KBM-7 (cell line): ENCODE results near the gene AMN1.
"Not testable (repeated sequence)": the region's sequence is repeated elsewhere in the genome, so short reads cannot be mapped to it uniquely, and the experiment has no call there.

Source experiments
- DNase-seq: peaks from one replicate; pipeline ENCODE4 v3.0.0-alpha.2; 2015
- in situ Hi-C: fragments of 300-500 bp; cut with MboI; formaldehyde crosslinking; loops from 2 replicates; pipeline ENCODE4 v1.14.3; 2020; ENCODE audit warnings: low sequenced_read_pairs, low pct_unique_long_range_greater_than_20kb, mixed read lengths

Gene AMN1

DNA sequence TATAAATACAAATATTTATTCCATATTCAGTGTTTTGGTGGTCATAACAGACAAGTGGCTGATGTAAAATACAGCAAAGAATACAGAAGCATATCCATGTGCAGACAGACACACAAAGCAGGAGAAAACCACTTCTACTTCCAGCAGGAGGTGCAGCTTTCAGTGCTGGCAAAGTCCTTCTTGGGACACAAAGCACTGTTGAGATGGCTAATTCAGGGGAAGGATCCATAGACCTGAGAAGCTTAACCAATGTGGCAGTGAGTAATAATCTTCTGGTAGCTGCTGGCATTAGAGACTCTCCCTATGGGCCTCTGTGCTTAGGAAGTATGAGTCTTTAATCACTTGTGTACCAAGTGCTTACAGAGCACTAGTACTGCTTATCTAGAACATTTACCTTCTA is 26.8 kb downstream of the AMN1 start:
- in situ Hi-C loops: no loop called here
- DNase-seq: peak; percentile 19

DNA sequence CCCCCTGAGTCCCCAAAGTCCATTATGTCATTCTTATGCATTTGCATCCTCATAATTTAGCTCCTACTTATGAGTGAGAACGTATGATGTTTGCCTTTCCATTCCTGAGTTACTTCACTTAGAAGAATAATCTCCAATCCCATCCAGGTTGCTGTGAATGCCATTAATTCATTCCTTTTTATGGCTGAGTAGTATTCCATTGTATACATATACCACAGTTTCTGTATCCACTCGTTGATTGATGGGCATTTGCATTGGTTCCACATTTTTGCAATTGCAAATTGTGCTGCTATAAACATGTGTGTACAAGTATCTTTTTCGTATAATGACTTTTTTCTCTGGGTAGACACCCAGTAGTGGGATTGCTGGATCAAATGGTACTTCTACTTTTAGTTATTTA is 38.9 kb downstream of the AMN1 start:
- DNase-seq: not testable (repeated sequence)
- in situ Hi-C loops: loop anchor here (25.0 kb wide), 1 partner anchor 197 kb away; no protein-coding TSS in a partner anchor

DNA sequence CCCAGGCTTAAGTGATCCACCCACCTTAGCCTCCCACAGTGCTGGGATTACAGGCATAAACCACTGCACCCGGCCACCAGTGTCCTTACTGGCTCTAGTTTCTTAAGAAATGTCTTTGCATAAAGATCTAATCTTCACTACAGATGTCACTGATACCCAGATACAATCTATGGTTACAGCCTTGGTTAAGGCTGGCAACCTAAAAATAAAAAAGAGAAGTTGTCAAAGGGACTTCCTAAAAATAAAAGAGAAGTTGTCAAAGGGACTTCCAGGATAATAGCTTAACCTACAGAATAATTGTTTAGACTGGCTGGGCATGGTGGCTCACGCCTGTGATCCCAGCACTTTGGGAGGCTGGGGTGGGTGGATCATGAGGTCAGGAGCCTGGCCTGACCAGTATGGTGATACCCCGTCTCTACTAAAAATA is 41.7 kb downstream of the AMN1 start:
- peak; percentile 98 for DNase-seq
- in situ Hi-C loops: loop anchor here (25.0 kb wide), 1 partner anchor 200 kb away; no protein-coding TSS in a partner anchor

DNA sequence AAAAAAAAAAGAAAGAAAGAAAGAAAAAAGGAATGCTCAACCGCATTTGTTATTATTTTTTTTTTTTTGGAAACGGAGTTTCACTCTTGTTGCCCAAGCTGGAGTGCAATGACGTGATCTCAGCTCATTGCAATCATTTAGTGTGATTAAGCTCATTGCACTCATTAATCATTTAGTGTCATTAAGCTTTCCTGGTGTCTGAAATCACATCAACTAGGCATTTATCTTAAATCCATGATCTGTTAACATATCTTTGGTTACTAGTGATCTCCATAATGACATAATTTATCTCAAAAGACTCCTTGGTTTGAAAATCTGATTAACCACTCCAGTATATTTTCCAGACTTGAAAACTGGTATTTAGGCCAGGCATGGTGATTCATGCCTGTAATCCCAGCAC is 43.0 kb downstream of the AMN1 start:
- DNase-seq: no peak
- in situ Hi-C loops: loop anchor here (25.0 kb wide), 1 partner anchor 202 kb away; no protein-coding TSS in a partner anchor

DNA sequence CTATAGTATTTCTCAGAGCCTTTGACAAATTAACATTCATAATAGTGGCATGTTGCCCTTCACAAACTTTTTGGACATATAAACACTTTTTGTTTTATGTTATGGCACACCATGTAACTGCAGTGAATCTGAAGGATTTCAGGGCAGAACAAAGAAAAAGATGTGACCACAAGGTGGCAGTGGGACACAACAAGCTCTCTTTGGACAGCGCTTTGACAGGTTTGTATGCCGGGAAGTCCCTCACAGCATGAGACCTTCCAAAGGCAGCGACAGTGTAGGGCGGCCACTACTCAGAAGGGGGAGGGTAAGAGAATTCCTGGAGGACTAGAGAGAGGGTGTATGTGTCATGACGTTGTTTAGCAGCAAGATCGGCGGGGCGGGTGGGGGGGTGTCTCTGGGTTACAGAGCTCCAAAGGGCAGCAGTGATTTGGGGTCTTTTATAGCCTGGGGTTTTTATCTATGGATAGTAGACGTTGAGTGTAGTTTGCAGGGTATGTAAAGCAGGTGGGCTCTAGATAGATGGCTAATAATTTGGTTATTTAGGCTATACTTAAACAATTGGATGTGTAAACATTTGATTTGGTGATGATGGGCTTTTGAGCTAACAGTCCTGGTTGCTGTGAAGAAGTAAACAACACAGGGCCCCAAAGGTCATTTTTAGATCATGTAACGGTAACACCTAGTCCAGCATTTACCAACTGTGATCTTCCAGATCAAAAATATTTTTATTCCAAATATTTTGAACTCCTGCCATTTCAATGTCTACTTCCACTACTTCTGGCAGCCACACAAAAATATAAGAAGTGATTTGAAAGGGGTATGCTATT is 46.5 kb downstream of the AMN1 start:
- in situ Hi-C loops: loop anchor here (25.0 kb wide), 1 partner anchor 205 kb away; no protein-coding TSS in a partner anchor
- DNase-seq: peak; percentile 92

DNA sequence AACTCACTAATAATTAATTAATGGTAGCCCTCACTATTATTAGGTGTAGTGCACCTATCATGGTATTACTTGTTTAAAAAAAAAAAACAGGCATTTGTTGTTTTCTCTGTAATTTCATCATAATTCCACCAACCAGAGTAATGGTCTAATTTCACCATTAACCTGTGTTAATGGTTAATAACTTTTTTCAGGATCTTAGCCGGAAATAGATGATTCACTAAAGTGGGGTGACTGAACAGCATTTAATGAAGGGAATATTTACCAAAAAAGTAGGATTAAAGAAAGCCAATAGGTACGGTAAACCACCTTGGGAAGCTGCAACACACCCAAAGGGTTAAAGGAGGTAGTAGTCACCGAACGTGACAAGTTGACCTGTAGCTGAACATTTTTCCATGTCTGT is 56.3 kb downstream of the AMN1 start:
- no peak for DNase-seq
- in situ Hi-C loops: loop anchor here (25.0 kb wide), 1 partner anchor 615 kb away; no protein-coding TSS in a partner anchor

DNA sequence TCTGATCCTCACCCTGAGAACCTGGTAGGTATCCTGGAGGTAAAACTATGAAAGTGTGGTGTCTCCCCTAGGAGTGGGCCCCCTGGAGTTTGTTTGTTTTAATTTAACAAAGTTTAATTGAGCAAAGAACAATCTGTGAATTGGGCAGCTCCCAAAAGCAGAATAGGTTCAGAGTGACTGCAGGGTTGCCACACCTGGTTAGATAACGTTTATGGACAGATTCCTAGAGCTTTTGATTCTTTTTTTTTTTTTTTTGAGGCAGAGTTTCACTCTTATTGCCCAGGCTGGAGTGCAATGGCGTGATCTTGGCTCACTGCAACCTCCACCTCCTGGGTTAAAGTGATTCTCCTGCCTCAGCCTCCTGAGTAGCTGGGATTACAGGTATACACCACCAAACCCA is 59.2 kb downstream of the AMN1 start:
- DNase-seq: not testable (repeated sequence)
- in situ Hi-C loops: loop anchor here (25.0 kb wide), 1 partner anchor 618 kb away; no protein-coding TSS in a partner anchor

DNA sequence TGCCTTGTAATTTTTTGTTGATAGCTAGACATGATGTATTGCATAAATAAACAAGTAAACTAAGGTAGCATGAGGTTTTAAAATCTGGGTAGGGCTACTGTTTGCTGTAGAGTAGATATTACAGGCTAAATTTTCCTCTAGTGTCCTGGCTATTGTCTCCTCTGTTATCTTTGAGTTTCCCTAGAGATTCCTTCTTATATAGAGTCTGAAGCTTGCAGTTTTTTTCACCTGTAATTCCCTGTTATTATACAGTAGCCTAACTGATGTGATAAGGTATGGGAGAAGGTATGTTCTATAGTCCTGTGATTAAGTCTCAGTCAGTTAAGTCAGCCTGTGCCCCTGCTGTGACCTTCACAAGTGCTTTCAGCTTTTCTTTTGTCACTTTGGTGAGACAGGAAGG is 59.8 kb downstream of the AMN1 start:
- DNase-seq: no peak
- in situ Hi-C loops: loop anchor here (25.0 kb wide), 1 partner anchor 618 kb away; no protein-coding TSS in a partner anchor

DNA sequence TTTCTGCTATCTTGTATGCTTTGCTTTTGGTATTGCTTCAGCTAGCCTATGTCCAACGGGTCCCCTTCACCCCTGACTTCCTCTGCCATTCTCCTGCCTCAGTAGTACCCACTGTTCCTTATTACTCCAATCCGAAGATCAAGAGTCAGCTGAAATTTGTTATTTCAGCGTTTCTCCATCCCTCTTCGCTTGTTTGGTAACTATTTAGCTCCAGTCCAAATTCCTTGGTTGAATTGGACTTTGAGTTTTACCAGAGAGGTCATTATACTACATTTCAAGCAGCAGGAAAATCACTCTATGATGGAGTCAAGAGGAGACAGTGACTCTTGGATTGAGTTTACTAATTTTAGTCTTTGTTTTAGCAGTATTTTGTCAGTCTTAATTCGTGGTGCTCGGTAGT is 64.8 kb downstream of the AMN1 start:
- no peak for DNase-seq
- in situ Hi-C loops: loop anchor here (25.0 kb wide), 1 partner anchor 623 kb away; no protein-coding TSS in a partner anchor

DNA sequence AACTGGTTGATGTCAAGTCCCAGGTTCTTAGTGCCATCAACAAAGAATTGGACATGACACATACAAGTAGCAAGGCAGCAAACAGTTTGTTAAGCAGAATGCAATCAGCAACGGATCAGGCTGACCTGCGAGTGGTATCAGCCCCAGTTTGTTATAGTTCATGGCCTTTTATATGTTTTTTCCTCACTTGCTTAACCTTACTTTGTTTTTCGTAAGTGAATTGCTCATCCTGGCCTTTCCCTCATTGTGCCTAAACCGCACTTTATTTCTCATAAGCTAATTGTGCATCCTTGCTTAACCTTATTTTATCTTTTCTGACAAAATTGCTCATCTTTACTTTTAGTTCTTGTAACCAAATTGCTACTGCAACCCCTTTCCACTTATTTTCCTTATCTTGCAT is 65.2 kb downstream of the AMN1 start:
- no peak for DNase-seq
- in situ Hi-C loops: loop anchor here (25.0 kb wide), 1 partner anchor 624 kb away; no protein-coding TSS in a partner anchor

DNA sequence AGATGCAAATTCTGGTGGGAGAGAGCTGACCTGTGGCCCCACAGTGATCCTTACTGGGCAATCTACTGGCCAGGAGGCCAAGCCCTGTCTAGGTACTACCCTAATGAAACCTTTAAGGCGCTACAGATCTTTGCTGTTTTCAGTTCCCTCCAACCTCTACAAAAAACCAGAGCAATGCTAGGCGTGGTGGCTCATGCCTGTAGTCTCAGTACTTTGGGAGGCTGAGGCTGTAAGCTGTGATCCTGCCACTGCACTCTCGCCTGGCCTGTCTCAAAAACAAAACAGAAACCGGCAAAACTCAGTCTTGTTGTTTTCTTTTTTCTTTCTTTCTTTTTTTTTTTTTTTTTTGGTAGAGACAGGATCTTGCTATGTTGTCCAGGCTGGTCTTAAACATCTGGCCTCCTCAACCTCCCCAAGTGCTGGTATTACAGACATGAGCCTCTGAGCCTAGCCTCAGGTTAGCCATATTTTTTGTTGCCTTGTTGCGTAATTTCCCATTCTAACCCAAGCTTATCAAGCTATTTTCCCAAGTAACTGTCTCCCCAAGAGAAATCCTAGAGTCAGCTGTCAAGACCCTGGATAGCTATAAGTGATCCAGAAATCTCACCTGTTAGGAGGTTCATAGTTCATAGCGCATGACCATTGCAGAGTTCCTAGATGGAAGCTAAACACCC is 66.5 kb downstream of the AMN1 start:
- no peak for DNase-seq
- in situ Hi-C loops: loop anchor here (25.0 kb wide), 1 partner anchor 625 kb away; no protein-coding TSS in a partner anchor

DNA sequence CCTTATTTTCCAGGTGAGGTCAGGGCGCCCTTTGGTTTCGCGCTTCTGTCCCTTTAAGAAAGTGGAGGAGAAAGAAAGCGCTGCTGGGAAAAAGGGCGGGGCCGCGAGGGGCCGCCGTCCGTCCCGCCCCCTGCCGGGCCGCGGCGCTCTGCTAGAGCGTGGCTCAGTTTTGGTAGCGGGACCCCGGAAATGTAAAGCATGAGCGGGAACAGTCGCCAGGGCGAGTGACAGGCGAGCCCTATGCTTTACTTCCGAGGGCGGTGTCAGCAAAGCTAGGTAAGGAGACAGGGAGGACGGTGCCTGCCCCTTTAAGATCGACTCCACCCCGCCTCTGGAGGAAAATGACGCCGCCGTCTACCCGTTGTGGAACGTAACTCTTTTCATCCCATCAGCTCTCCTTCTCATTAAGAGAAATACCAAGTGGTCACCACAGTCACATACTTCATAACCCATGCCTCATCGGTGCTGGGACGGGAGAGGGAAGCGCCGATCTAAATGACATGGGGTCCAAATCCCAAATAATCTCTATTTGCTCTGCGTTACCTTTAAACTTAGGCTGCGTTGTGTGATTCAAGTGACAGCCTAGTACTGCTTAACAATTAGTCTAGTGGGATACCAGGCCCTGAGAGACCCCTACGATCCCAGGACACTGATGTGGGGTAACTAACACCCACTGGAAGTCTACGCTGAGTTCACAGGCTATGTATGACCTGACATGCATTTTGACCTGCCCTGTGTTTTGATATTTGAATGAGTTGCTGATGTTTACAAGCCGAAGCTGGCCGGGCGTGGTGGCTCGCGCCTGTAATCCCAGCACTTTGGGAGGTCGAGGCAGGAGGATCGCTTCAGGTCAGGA is 69.5 kb downstream of the AMN1 start, which contains the start of gene ETFBKMT:
ETFBKMT (plus strand) TSS at position 602 of the 856 bp plus-strand sequence. CDS start 2,266 bp downstream, outside the sequence.
- peak; percentile 88 for DNase-seq
- in situ Hi-C loops: loop anchor here (25.0 kb wide), 1 partner anchor 628 kb away; no protein-coding TSS in a partner anchor

DNA sequence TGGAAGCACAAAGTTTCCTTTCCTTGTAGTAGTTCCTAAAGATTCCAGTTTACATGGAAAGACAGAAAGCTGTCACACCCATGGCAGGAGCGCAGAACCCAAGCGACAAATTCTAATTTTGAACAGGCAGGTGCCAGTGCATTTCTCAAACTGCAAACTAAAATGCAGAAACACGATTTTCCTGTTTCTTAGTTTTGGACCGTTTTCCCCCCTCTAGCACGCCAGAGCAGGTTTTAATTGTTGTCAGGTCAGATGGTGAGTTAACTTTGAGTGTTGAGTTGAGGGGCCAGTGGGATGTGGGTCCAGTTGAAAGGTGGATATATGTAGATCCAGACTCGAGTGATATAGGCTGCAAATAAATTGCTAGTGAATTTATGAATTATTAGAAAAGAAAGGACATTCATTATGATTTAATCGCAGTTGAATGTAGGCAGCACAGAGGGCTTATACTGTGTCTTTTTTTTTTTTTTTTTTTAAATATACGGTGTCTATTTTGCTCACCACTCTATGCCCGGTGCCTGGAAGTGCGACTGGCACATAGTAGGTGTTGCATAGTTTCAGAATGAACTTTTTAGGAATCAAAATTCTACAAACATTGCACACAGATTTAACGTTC is 70.2 kb downstream of the AMN1 start:
- in situ Hi-C loops: loop anchor here (25.0 kb wide), 1 partner anchor 629 kb away; no protein-coding TSS in a partner anchor
- no peak for DNase-seq

DNA sequence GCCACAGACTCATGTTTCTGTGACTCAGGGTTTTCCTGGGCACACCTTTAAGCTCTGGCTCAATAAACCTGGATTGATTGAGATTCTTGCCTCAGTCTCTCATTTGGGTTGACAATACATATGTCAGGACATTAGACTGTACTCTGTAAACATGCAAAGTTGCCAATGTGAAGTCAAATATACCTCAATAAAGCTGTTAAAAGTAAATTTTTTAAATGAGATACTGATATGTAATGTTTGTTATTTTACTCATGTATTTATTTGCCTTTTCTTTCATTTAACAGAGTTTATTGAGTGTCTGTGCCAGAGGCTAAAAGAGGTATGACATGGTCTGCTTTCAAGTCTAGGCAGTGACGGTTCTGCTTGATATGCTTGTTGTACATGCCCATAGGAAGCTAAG is 73.0 kb downstream of the AMN1 start:
- in situ Hi-C loops: loop anchor here (25.0 kb wide), 1 partner anchor 632 kb away; no protein-coding TSS in a partner anchor
- DNase-seq: no peak

DNA sequence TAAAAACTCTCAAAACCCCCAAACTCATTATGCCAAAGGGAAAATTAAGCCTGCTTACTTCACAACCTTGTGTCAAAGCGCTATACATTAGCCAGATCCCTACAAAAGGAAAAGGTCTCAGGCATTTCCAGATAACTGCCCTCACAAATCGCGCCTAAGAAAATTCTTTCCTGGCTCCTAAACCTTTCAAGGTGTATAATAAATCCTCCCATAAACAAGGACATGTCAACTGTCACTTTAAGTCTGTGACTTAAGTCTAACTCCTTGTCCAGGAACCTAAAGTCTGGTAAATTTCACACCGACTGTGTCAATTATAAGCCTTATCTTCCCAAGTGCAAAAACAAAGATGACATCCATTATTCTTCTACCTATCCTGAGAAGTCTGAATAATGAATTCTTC is 73.6 kb downstream of the AMN1 start:
- in situ Hi-C loops: loop anchor here (25.0 kb wide), 1 partner anchor 632 kb away; no protein-coding TSS in a partner anchor

DNA sequence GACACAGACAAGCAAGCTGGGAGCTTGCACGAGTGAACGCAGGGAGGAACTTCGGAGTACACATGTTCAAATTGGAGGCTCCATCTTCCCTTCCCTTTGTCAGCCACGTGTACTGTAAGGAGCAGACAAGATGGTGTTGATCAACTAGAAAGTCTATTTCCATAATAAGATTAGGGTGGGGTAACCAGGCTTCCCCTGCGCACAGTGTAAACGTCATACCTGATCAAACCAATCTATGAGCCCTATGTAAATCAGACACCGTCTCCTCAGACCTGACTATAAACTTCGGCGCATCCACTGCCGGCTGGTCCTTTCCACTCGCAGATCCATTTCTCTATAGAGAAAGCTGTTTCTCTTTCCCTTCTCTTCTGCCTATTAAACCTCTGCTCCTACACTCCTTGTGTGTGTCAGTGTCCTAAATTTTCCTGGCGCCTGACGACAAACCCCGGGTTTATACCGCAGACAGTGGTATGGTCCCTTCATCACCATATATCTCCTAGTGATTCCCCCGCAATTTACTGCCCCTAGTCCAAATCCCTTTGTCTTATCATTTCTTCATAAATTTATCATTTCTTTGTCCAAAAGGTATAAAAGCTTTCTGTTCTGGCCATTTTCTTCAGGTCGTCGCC is 76.8 kb downstream of the AMN1 start:
- no peak for DNase-seq
- in situ Hi-C loops: loop anchor here (25.0 kb wide), 1 partner anchor 635 kb away; no protein-coding TSS in a partner anchor

More for the DNA sequence above, 73.6 kb downstream of the AMN1 start:
- no peak for DNase-seq

DNA sequence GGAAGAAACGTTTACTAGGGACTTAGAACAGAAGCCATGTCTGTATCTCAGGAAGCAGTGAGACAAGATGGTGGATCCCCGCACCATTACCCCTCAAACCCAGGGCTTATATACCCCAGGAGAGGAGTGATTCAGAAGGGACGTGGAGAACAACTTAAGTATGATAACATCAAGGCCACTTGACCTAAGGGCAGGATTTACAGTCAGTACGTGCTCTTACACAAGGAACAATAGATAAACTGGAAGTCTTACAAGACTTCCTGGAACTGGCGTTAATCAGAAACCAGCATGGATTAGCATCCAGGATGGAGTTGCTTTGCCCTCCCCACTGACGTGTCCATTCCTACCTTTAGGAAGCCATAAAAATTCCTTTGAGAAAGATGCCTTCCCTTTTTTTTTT is 77.9 kb downstream of the AMN1 start:
- no peak for DNase-seq
- in situ Hi-C loops: loop anchor here (25.0 kb wide), 1 partner anchor 636 kb away; no protein-coding TSS in a partner anchor
